SK-N-MC (cell line): ENCODE results near the gene SGMS1.

Source experiments
- EZH2 ChIP-seq: fragments of 200-600 bp; sonication (generic); IDR thresholded peaks from one replicate; pipeline ENCODE4 v1.6.1; 2017; ENCODE audit warnings: antibody characterized with exemption
- FOXP2 ChIP-seq: optimal IDR thresholded peaks from 2 replicates; pipeline ENCODE3; 2011; ENCODE audit warnings: mild to moderate bottlenecking, moderate library complexity; ENCODE audit not compliant: insufficient read depth; ENCODE audit errors: extremely low read length, control extremely low read depth
- POLR2AphosphoS5 ChIP-seq: IDR thresholded peaks from 2 replicates; pipeline ENCODE4 v1.6.1; 2012; ENCODE audit warnings: mild to moderate bottlenecking, low read depth, low read length, borderline replicate concordance

DNA sequence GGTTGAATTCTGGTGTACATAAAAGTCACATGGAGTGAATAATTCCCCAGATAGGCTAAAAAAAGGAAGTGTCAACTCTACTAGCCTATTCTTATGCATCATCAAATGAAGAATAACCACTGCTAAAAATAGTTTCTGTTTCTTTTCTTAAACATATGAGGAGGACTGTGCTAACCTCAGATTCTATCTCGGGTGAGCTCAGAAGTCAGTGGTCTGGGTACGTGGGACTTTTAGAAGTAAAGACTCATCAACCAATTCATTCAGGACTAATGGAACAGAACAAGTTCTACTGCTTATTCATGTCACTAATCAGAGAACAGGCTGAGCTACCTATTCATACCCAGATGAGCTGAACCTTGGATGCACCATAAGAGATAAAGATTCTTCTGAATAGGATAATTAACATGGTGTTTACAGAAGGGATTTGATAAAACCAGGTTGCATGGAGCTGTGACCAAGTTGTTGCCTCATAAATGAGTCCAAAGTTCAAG lies 362.9 kb downstream of the SGMS1 start:
- TF ChIP-seq POLR2AphosphoS5 = no peak
- TF ChIP-seq EZH2 = no peak
- TF ChIP-seq FOXP2 = no peak
